Measurements from ENCODE around the gene PEF1. TPM values are rescaled to one million over a fixed set of nuclear protein-coding genes. Genes with fewer than 3 reads are reported as not detected.

PEF1 gene
- total RNA-seq, 4 donors from 2014 or later = 101 to 124 (median 115) TPM

- H3K4me3 ChIP-seq (ENCODE audit: low read depth, poor library complexity, severe bottlenecking) = no peak overlapping the region
- intact Hi-C loops (cut with DNase I; ENCODE audit: low total_unique reads) = no loop called here
- DNase-seq (ENCODE audit: low spot score in 2 of 2) = no peak
- TF ChIP-seq, protein P1, sequence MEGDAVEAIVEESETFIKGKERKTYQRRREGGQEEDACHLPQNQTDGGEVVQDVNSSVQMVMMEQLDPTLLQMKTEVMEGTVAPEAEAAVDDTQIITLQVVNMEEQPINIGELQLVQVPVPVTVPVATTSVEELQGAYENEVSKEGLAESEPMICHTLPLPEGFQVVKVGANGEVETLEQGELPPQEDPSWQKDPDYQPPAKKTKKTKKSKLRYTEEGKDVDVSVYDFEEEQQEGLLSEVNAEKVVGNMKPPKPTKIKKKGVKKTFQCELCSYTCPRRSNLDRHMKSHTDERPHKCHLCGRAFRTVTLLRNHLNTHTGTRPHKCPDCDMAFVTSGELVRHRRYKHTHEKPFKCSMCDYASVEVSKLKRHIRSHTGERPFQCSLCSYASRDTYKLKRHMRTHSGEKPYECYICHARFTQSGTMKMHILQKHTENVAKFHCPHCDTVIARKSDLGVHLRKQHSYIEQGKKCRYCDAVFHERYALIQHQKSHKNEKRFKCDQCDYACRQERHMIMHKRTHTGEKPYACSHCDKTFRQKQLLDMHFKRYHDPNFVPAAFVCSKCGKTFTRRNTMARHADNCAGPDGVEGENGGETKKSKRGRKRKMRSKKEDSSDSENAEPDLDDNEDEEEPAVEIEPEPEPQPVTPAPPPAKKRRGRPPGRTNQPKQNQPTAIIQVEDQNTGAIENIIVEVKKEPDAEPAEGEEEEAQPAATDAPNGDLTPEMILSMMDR (IDR thresholded peaks at IDR 0.05) = no peak
- TF ChIP-seq POLR2A (IDR thresholded peaks at IDR 0.05) = no peak
- 74 to 75% methylated on average over 9 of the region's 9 CpGs for WGBS, 2 donors
Measured at GRCh38 chr1:31681415-31681814, 36.7 kb upstream of the PEF1 start.

DNA sequence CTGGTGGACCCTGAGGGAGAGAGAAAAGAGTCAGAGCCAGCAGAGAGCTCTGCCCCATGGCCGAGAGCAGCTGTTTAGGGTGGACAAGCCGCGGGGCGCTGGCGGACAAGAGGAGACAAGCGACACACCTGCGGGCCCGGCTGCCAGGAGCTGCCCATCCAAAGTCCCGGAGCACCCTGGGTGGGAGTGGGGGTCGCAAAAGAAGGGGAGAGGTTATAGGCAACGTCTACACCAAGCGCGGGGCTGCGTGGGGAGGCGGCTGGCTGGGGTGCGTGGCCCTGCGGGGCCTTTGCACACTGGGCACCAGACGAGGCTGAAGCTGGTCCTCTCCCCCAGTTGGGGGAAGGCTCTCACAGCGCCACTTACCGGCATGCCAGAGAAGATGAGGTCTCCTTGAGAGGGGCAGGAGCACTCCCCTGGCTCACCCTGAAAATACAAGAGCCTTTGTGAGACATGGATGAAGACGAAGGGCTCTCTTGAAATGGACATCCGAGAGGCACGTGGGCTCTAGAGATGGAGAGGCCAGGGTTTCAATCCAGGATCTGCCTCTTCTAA, 35.1 kb upstream of the PEF1 start:
- DNase-seq (ENCODE audit: low spot score in 2 of 2) = no peak
- intact Hi-C loops (cut with DNase I; ENCODE audit: low total_unique reads) = no loop called here
- 88% methylated on average over 23 of the region's 23 CpGs for WGBS, 2 donors
- TF ChIP-seq POLR2A (IDR thresholded peaks at IDR 0.05) = no peak
- TF ChIP-seq, protein P1 (IDR thresholded peaks at IDR 0.05) = no peak
- no peak overlapping the region for H3K4me3 ChIP-seq (ENCODE audit: low read depth, poor library complexity, severe bottlenecking)

- intact Hi-C loops (cut with DNase I; ENCODE audit: low total_unique reads) = no loop called here
- 32 to 37% methylated on average over 2 of the region's 2 CpGs for WGBS, 2 donors
- no peak for TF ChIP-seq POLR2A (IDR thresholded peaks at IDR 0.05)
- TF ChIP-seq, protein P1 (IDR thresholded peaks at IDR 0.05) = no peak
- DNase-seq (ENCODE audit: low spot score in 2 of 2) = no peak
- no peak overlapping the region for H3K4me3 ChIP-seq (ENCODE audit: low read depth, poor library complexity, severe bottlenecking)
Measured at GRCh38 chr1:31679091-31679490, 34.4 kb upstream of the PEF1 start.

- 93 to 97% methylated on average over 4 of the region's 4 CpGs for WGBS, 2 donors
- intact Hi-C loops (cut with DNase I; ENCODE audit: low total_unique reads) = no loop called here
Measured at GRCh38 chr1:31678681-31679080, 34.0 kb upstream of the PEF1 start.

GRCh38 chr1:31677949-31678348, 33.3 kb upstream of the PEF1 start:
- DNase-seq (ENCODE audit: low spot score in 2 of 2) = no peak
- intact Hi-C loops (cut with DNase I; ENCODE audit: low total_unique reads) = no loop called here
- WGBS, 2 donors = 70 to 82% methylated on average over 6 of the region's 6 CpGs
- TF ChIP-seq, protein P1 (IDR thresholded peaks at IDR 0.05) = no peak
- TF ChIP-seq POLR2A (IDR thresholded peaks at IDR 0.05) = no peak
- no peak overlapping the region for H3K4me3 ChIP-seq (ENCODE audit: low read depth, poor library complexity, severe bottlenecking)

More at GRCh38 chr1:31678681-31679080, 34.0 kb upstream of the PEF1 start:
- no peak for DNase-seq (ENCODE audit: low spot score in 2 of 2)
- TF ChIP-seq POLR2A (IDR thresholded peaks at IDR 0.05) = no peak
- TF ChIP-seq, protein P1 (IDR thresholded peaks at IDR 0.05) = no peak
- no peak overlapping the region for H3K4me3 ChIP-seq (ENCODE audit: low read depth, poor library complexity, severe bottlenecking)

DNA sequence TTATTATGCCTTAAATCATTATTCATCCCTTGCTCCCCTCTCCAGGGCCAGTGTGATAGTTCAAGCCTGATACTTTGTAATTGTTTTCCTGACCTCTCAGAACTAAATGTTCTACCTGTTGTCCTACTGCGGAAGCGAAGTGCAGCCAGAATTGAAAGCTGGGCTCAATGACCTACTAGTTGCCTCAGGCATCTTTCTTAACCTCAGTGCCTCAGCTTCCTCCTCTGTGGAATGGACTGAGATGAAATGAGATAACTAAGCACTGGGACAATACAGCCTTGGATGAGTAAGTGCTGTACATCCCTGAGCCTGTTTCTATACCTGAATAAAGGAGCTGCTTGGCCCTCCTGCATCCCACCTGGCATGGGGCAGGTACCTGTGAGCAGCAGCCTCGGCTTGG, 32.7 kb upstream of the PEF1 start:
- intact Hi-C loops (cut with DNase I; ENCODE audit: low total_unique reads) = no loop called here
- DNase-seq (ENCODE audit: low spot score in 2 of 2) = no peak
- WGBS, 2 donors = 58 to 88% methylated on average over 3 of the region's 3 CpGs
- no peak overlapping the region for H3K4me3 ChIP-seq (ENCODE audit: low read depth, poor library complexity, severe bottlenecking)
- TF ChIP-seq, protein P1 (IDR thresholded peaks at IDR 0.05) = no peak
- TF ChIP-seq POLR2A (IDR thresholded peaks at IDR 0.05) = no peak
